Lower lobe of right lung (tissue), 2 donors: ENCODE data around the gene ADAM15. TPM values are rescaled to one million over a fixed set of nuclear protein-coding genes. Genes with fewer than 3 reads are reported as not detected.
A peak's percentile ranks its signal among the peaks of the same experiment; 100 is the strongest.

ENCODE experiments used
- ATAC-seq, 2 donors: fragments of 200-7000 bp; cut with Tn5 transposase; one replicate each; pipeline ENCODE4 v1.9.1; 2020 to 2022; ENCODE audit warnings: mild to moderate bottlenecking in 2 of 2, moderate library complexity in 2 of 2
- DNase-seq: peaks from one replicate; pipeline ENCODE4 v3.0.0-alpha.2; 2020
- H3K27ac ChIP-seq: fragments of 200-600 bp; one replicate; pipeline ENCODE4 v1.8.0; 2022
- H3K27me3 ChIP-seq: fragments of 200-600 bp; one replicate; pipeline ENCODE4 v1.8.0; 2022; ENCODE audit warnings: low read depth
- H3K36me3 ChIP-seq: fragments of 200-600 bp; one replicate; pipeline ENCODE4 v1.8.0; 2022; ENCODE audit warnings: mild to moderate bottlenecking
- H3K4me1 ChIP-seq: fragments of 200-600 bp; one replicate; pipeline ENCODE4 v1.8.0; 2022
- H3K4me3 ChIP-seq: fragments of 200-600 bp; one replicate; pipeline ENCODE4 v1.8.0; 2022; ENCODE audit warnings: mild to moderate bottlenecking
- H3K9me3 ChIP-seq: fragments of 200-600 bp; one replicate; pipeline ENCODE4 v1.8.0; 2022
- CTCF ChIP-seq: fragments of 200-600 bp; IDR thresholded peaks from one replicate; pipeline ENCODE4 v1.8.0; 2022; ENCODE audit warnings: antibody characterized with exemption, mild to moderate bottlenecking
- intact Hi-C: fragments of 100-400 bp; cut with DNase I; formaldehyde crosslinking; loops from one replicate; pipeline ENCODE4 v1.11.0; 2022
- total RNA-seq: library from RNA; stranded (reverse); fragmentation: NEBNext Ultra II Directional; extraction: Animal tissue kit (Norgen Biotek cat#: 25700); gene quantifications from one replicate; pipeline ENCODE4 v1.2.1, GENCODE V29; 2021
- donor health status: DM: no; HTN: yes; CAD: no; lungs with severe emphysema.

The ADAM15 gene
- total RNA-seq, 1 donor from 2014 or later, result 121 TPM

- H3K4me3 ChIP-seq, result peak overlapping the region; percentile 13
- H3K36me3 ChIP-seq, result peaks cover 46% of the 10 kb centered on the region
- no peak for DNase-seq
- no peaks in the 10 kb centered on the region for H3K9me3 ChIP-seq
- no peak for TF ChIP-seq CTCF
- no peak overlapping the region for H3K27ac ChIP-seq
- no peaks in the 10 kb centered on the region for H3K27me3 ChIP-seq
- peaks cover 32% of the 10 kb centered on the region for H3K4me1 ChIP-seq
- ATAC-seq, result peak; percentile 0 to 1
- intact Hi-C loops, result no loop called here
Observed at GRCh38 chr1:155062151-155062686, 11.1 kb downstream of the ADAM15 start.

DNA sequence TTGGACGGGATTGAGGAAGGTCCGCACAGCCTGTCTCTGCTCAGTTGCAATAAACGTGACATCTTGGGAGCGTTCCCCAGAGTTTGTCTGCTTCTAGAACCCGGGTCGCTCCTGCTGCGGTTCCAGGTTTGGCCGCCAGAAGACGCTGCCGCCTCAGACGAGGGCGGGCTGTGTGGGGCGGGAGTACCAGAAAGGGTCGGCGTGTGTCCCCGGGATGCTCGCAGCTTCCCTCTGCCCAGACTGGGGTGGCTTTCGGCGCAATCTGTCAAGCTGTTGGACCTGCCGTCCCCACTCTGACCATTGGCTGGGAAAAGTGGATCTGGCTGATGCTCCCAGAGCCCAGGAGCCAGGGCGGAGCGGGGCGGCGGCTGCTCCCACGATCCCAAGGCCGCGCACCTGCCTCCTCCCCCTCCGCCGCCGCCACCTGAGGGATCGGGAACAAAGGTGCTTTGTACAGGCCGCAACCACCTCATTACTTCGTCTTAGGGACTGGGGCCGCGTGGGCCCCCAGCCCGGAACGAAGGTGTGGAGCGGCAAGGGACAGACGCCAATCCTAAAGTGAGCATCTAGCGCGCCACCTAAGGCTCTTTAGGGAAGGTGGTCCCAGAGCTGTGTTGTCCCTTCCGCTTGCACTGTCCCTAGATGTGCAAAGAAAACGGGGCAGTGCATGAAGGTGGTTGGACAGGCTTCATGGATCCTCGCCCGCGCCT is 11.7 kb downstream of the ADAM15 start:
- Histone ChIP-seq H3K4me3 (peak overlapping the region; percentile 87), H3K9me3 (no peaks in the 10 kb centered on the region), H3K36me3 (peaks cover 40% of the 10 kb centered on the region), H3K27ac (peak overlapping the region; percentile 80), H3K4me1 (peaks cover 32% of the 10 kb centered on the region), H3K27me3 (no peaks in the 10 kb centered on the region)
- peak; percentile 72 for TF ChIP-seq CTCF
- DNase-seq (peak; percentile 74), ATAC-seq (peak; percentile 69 to 73)
- intact Hi-C loops, result no loop called here

- intact Hi-C loops, result no loop called here
- peak; percentile 90 for DNase-seq
- peak within 1 kb of the TSS; percentile 80 for H3K27ac ChIP-seq
Observed at GRCh38 chr1:155063550-155064110, 12.5 kb downstream of the ADAM15 start, which contains the start of gene EFNA4. Gene EFNA4 (plus strand): TSS chr1:155063740. CDS start chr1:155063824, 84 bp downstream.

GRCh38 chr1:155064111-155064831 is 13.2 kb downstream of the ADAM15 start:
- no peak for TF ChIP-seq CTCF
- Histone ChIP-seq H3K27me3 (no peaks in the 10 kb centered on the region), H3K9me3 (no peaks in the 10 kb centered on the region), H3K36me3 (peaks cover 30% of the 10 kb centered on the region), H3K27ac (peak overlapping the region; percentile 80), H3K4me3 (peak overlapping the region; percentile 87), H3K4me1 (peaks cover 32% of the 10 kb centered on the region)
- DNase-seq (no peak), ATAC-seq (peak; percentile 5 to 25)
- intact Hi-C loops, result no loop called here

More at GRCh38 chr1:155063550-155064110, 12.5 kb downstream of the ADAM15 start, which contains the start of gene EFNA4:
- Histone ChIP-seq H3K9me3 (no peaks in the 10 kb centered on the region), H3K4me3 (peak within 1 kb of the TSS; percentile 87), H3K4me1 (peaks cover 32% of the 10 kb centered on the region), H3K36me3 (peaks cover 32% of the 10 kb centered on the region), H3K27me3 (no peaks in the 10 kb centered on the region)
- peak; percentile 92 to 95 for ATAC-seq
- TF ChIP-seq CTCF, result no peak

DNA sequence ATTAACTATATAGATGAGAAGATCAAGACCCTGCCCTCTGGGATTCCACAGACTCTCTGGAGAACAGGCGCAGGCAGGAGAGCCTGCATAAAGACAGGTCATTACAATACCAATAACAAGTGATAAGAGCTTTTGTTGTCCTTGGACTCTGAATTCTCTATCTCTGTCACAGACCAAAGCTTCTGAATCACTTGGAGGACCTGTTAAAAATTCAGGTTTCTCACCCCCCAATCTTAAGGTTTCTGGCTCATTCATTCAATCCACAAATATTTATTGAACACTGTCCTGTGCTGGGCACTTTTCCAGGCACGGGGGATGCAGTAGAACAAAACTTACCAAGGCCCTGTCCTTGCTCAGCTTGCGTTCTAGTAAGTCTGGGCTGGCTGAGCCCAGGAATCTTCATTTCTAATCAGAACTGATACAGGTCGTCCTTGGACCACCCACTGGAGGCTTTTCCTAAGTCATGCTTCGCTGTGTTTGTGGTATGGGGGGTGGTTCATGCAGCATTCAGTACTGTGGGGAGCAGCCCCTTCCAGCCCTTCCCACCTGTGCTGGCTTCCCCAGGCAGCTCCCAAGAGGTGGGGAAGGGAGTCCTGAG is 13.8 kb downstream of the ADAM15 start:
- no peak overlapping the region for H3K4me3 ChIP-seq
- no peak for ATAC-seq
- intact Hi-C loops, result no loop called here

More for the DNA sequence above, 13.8 kb downstream of the ADAM15 start:
- peaks cover 26% of the 10 kb centered on the region for H3K36me3 ChIP-seq
- TF ChIP-seq CTCF, result no peak
- no peaks in the 10 kb centered on the region for H3K27me3 ChIP-seq
- no peak overlapping the region for H3K27ac ChIP-seq
- H3K4me1 ChIP-seq, result peaks cover 32% of the 10 kb centered on the region
- no peak for DNase-seq
- H3K9me3 ChIP-seq, result no peaks in the 10 kb centered on the region
